Stimulated activated CD4-positive, alpha-beta T cell treated with anti-CD3 and anti-CD28 coated beads, Interleukin-1b, Interleukin-23, amount 100 ng/mL, for 4 hours (primary cell): ENCODE results near the gene C16orf54.
A peak's percentile ranks its signal among the peaks of the same experiment; 100 is the strongest.
"Not testable (repeated sequence)": the region's sequence is repeated elsewhere in the genome, so short reads cannot be mapped to it uniquely, and the experiment has no call there.

Experiments used
- DNase-seq, 2 donors: peaks; one replicate each; pipeline ENCODE4 v3.0.0-alpha.2; 2020; ENCODE audit warnings: low read depth in 2 of 2

C16orf54 gene

GRCh38 chr16:29767062-29767461 is 21.3 kb upstream of the C16orf54 start:
- DNase-seq = no peak

- DNase-seq = no peak
Observed at GRCh38 chr16:29766571-29766970, 20.8 kb upstream of the C16orf54 start.

GRCh38 chr16:29765167-29766032 is 19.6 kb upstream of the C16orf54 start:
- DNase-seq = no peak

- no peak for DNase-seq
Observed at GRCh38 chr16:29763326-29763725, 17.5 kb upstream of the C16orf54 start.

- DNase-seq = no peak
Observed at GRCh38 chr16:29761882-29762281, 16.1 kb upstream of the C16orf54 start.

- DNase-seq = not testable (repeated sequence)
Observed at GRCh38 chr16:29761280-29761651, 15.5 kb upstream of the C16orf54 start.

- no peak for DNase-seq
Observed at GRCh38 chr16:29760567-29761279, 14.9 kb upstream of the C16orf54 start.

GRCh38 chr16:29757950-29758466 is 12.2 kb upstream of the C16orf54 start:
- no peak for DNase-seq

- not testable (repeated sequence) for DNase-seq
Observed at GRCh38 chr16:29757086-29757485, 11.3 kb upstream of the C16orf54 start.

GRCh38 chr16:29756654-29757053 is 10.9 kb upstream of the C16orf54 start:
- DNase-seq = no peak

- DNase-seq = no peak
Observed at GRCh38 chr16:29753516-29753915, 7.7 kb upstream of the C16orf54 start.

GRCh38 chr16:29748760-29749149 is 3.0 kb upstream of the C16orf54 start:
- not testable (repeated sequence) for DNase-seq

GRCh38 chr16:29747947-29748759 is 2.4 kb upstream of the C16orf54 start:
- DNase-seq = no peak

GRCh38 chr16:29746518-29746917 is 728 bp upstream of the C16orf54 start:
- DNase-seq = not testable (repeated sequence)

GRCh38 chr16:29745121-29745852 is 503 bp downstream of the C16orf54 start:
- DNase-seq = peak; percentile 27 to 41

GRCh38 chr16:29744541-29745101 is 1.2 kb downstream of the C16orf54 start:
- no peak for DNase-seq

- DNase-seq = peak in 1 of 2 donors; percentile 21
Observed at GRCh38 chr16:29743827-29744531, 1.8 kb downstream of the C16orf54 start.

- no peak for DNase-seq
Observed at GRCh38 chr16:29743475-29743826, 2.3 kb downstream of the C16orf54 start.

GRCh38 chr16:29742683-29743275 is 3.0 kb downstream of the C16orf54 start:
- DNase-seq = no peak

GRCh38 chr16:29740630-29741015 is 5.2 kb downstream of the C16orf54 start:
- DNase-seq = not testable (repeated sequence)
